IPS DF 6.9 (cell line): Measurements from ENCODE around the gene AMN.

Experiments used
- DNase-seq: peaks from one replicate; pipeline ENCODE4 v3.0.0-alpha.2; 2013; ENCODE audit warnings: low read depth, low spot score
- H3K27ac ChIP-seq: one replicate; pipeline ENCODE4 v1.5.1; 2013; ENCODE audit warnings: low read length, control low read depth
- H3K27me3 ChIP-seq: 2 replicates; pipeline ENCODE4 v1.6.1; 2013; ENCODE audit warnings: mild to moderate bottlenecking, low read length; ENCODE audit not compliant: control insufficient read depth, insufficient read depth
- H3K36me3 ChIP-seq: 2 replicates; pipeline ENCODE4 v1.6.1; 2013; ENCODE audit warnings: low read length; ENCODE audit not compliant: control insufficient read depth, insufficient read depth
- H3K4me1 ChIP-seq: 2 replicates; pipeline ENCODE4 v1.6.1; 2013; ENCODE audit warnings: low read length; ENCODE audit not compliant: control insufficient read depth, insufficient read depth
- H3K4me3 ChIP-seq: 2 replicates; pipeline ENCODE4 v1.5.1; 2013; ENCODE audit warnings: mild to moderate bottlenecking, low read length
- H3K9me3 ChIP-seq: 2 replicates; pipeline ENCODE4 v1.6.1; 2013; ENCODE audit warnings: low read length, inconsistent platforms; ENCODE audit not compliant: control insufficient read depth, insufficient read depth
- WGBS: extraction: QIAGEN DNeasy Blood & Tissue Kit; methylation state at CpG from one replicate; pipeline ENCODE4 v1.1.7; 2013; ENCODE audit warnings: mixed read lengths, missing lambda C conversion rate; ENCODE audit not compliant: insufficient read length, insufficient coverage; 5-methylcytosine and 5-hydroxymethylcytosine counted together

Gene AMN

GRCh38 chr14:102898776-102899515, 23.5 kb upstream of the AMN start:
- DNase-seq, result no peak
- Histone ChIP-seq H3K4me3 (no peak overlapping the region), H3K27me3 (no peaks in the 10 kb centered on the region), H3K4me1 (no peaks in the 10 kb centered on the region), H3K9me3 (no peaks in the 10 kb centered on the region), H3K36me3 (no peaks in the 10 kb centered on the region), H3K27ac (no peak overlapping the region)
- no CpG with 5 or more reads among the region's 18 CpGs for WGBS

GRCh38 chr14:102899516-102899900, 23.0 kb upstream of the AMN start:
- WGBS, result no CpG with 5 or more reads among the region's 8 CpGs
- H3K36me3 ChIP-seq, result no peaks in the 10 kb centered on the region

GRCh38 chr14:102900631-102901571, 21.6 kb upstream of the AMN start:
- Histone ChIP-seq H3K27ac (no peak overlapping the region), H3K27me3 (no peaks in the 10 kb centered on the region), H3K36me3 (peaks cover 4% of the 10 kb centered on the region; the same call in 1 of the 2 replicates), H3K9me3 (no peaks in the 10 kb centered on the region), H3K4me1 (no peaks in the 10 kb centered on the region), H3K4me3 (no peak overlapping the region)
- no peak for DNase-seq
- WGBS, result no CpG with 5 or more reads among the region's 39 CpGs

More at GRCh38 chr14:102899516-102899900, 23.0 kb upstream of the AMN start:
- no peak overlapping the region for H3K27ac ChIP-seq
- H3K9me3 ChIP-seq, result no peaks in the 10 kb centered on the region
- no peaks in the 10 kb centered on the region for H3K4me1 ChIP-seq
- DNase-seq, result no peak
- no peak overlapping the region for H3K4me3 ChIP-seq
- H3K27me3 ChIP-seq, result no peaks in the 10 kb centered on the region

DNA sequence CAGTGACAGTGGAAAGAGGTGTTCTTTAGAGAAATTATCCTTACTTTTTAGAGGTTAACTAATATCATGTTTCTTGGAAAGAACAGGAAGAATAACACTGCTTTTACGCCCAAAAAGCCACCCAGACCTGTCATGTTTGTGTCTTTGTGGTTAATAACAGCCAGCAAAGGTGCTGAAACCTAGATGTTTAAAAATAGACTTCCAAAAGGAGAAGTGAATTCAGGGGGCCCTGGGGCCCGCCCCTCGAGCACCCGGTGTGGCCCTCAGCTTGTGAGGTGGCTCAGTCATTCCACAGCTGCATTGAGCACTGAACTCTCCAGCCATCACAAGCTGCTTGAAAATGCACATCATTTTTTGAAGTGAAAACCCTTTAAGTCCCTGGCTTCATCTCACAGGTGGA, 20.8 kb upstream of the AMN start:
- Histone ChIP-seq H3K4me3 (no peak overlapping the region), H3K9me3 (no peaks in the 10 kb centered on the region; the same call in 1 of the 2 replicates), H3K36me3 (peaks cover 4% of the 10 kb centered on the region; the same call in 1 of the 2 replicates), H3K27ac (no peak overlapping the region), H3K27me3 (no peaks in the 10 kb centered on the region), H3K4me1 (no peaks in the 10 kb centered on the region)
- WGBS, result no CpG with 5 or more reads among the region's 4 CpGs
- no peak for DNase-seq

DNA sequence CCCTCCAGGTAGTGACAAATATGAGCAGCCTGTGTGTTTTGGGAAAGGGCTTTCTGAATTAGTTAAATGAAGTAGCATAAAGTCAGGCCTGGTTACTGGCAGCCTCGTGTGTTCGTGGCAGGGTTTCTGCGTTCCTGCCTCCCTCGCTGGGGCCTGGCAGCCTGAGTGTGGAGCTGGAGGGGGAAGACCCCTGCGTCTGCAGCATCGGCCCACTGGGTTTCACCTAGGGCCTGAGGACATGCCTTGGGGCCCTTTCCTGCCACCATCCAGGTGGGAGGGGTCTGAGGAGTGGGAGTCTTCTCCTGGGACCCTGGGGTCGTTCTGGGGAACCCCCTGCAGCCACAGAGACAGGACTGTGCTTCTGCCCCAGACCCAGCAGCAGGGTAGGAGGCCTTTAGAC, 20.4 kb upstream of the AMN start:
- Histone ChIP-seq H3K27me3 (no peaks in the 10 kb centered on the region), H3K9me3 (no peaks in the 10 kb centered on the region; the same call in 1 of the 2 replicates), H3K27ac (no peak overlapping the region), H3K36me3 (peaks cover 4% of the 10 kb centered on the region; the same call in 1 of the 2 replicates), H3K4me3 (no peak overlapping the region), H3K4me1 (no peaks in the 10 kb centered on the region)
- no CpG with 5 or more reads among the region's 7 CpGs for WGBS
- no peak for DNase-seq

GRCh38 chr14:102902523-102903247, 19.8 kb upstream of the AMN start:
- H3K27ac ChIP-seq, result no peak overlapping the region
- no CpG with 5 or more reads among the region's 12 CpGs for WGBS
- no peaks in the 10 kb centered on the region for H3K27me3 ChIP-seq
- no peak for DNase-seq
- H3K4me3 ChIP-seq, result no peak overlapping the region
- H3K4me1 ChIP-seq, result no peaks in the 10 kb centered on the region
- no peaks in the 10 kb centered on the region; the same call in 1 of the 2 replicates for H3K9me3 ChIP-seq
- H3K36me3 ChIP-seq, result peaks cover 9% of the 10 kb centered on the region; the same call in 1 of the 2 replicates

DNA sequence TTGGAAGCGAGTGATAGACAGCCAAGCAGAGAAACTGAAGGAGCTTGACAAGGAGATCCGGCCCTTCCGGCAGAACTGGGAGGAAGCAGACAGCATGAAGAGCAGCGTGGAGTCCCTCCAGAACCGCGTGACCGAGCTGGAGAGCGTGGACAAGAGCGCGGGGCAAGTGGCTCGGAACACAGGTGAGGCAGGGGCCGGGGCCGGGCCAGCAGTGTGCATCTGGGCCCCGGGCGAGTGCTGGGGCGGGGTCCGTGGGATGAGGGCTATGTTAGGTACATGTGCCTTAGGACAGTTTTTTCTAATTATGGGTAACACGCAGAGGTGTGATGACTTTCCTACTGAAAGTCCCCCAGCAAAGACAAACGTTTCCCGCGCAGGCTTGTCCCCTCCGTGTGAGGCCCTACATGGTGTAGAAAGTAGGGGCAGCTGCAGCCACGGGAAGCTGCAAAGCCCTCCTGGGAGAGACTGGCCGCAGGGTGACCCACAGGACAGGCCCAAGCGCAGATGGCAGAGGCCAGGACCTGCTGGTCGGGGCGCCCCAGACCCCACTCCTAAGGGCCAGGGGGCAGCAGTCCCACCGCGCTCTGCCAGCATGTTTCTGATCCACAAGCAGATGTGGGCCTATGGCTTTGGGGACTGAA, 19.1 kb upstream of the AMN start:
- Histone ChIP-seq H3K27me3 (no peaks in the 10 kb centered on the region), H3K9me3 (no peaks in the 10 kb centered on the region; the same call in 1 of the 2 replicates), H3K36me3 (peaks cover 9% of the 10 kb centered on the region; the same call in 1 of the 2 replicates), H3K27ac (no peak overlapping the region), H3K4me1 (no peaks in the 10 kb centered on the region), H3K4me3 (no peak overlapping the region)
- no CpG with 5 or more reads among the region's 29 CpGs for WGBS
- no peak for DNase-seq

DNA sequence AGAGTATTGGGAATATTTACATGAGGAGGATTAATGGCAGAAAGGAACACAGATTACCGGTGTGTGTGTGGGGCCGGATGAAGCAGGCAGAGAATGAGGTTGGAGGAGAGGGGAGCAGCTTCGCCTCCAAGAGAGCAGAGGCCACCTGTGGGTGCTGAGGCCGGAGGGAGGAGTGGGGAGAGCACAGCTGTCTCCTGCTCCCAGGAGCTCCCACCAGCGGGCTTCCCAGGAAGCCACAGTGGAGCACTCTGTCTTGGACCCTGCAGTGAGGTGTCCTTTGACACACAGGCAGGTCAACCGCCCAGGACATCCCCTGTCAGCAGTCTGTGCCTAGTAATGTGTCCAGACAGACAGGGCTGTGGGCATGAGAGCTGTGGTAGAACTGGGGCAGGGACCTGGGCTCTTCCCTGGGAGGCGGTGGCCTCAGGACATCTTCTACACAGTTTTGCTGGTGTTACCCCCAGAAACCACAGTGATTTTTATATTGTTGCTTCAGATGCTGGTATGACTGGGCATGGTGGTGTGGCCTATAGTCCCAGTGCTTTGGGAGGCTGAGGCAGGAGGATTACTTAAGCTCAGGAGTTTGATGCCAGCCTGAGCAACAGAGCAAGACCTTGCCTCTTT, 18.5 kb upstream of the AMN start:
- no peaks in the 10 kb centered on the region for H3K27me3 ChIP-seq
- no peak overlapping the region for H3K27ac ChIP-seq
- H3K4me3 ChIP-seq, result no peak overlapping the region
- H3K9me3 ChIP-seq, result no peaks in the 10 kb centered on the region; the same call in 1 of the 2 replicates
- no CpG with 5 or more reads among the region's 7 CpGs for WGBS
- DNase-seq, result no peak
- no peaks in the 10 kb centered on the region for H3K4me1 ChIP-seq
- peaks cover 9% of the 10 kb centered on the region; the same call in 1 of the 2 replicates for H3K36me3 ChIP-seq

GRCh38 chr14:102905116-102906108, 17.1 kb upstream of the AMN start:
- Histone ChIP-seq H3K4me1 (no peaks in the 10 kb centered on the region), H3K9me3 (no peaks in the 10 kb centered on the region; the same call in 1 of the 2 replicates), H3K36me3 (peaks cover 11% of the 10 kb centered on the region; the same call in 1 of the 2 replicates), H3K27ac (no peak overlapping the region), H3K27me3 (no peaks in the 10 kb centered on the region), H3K4me3 (no peak overlapping the region)
- no CpG with 5 or more reads among the region's 38 CpGs for WGBS
- no peak for DNase-seq
